OCI-LY3 (cell line): ENCODE measurements around the gene CAMTA1.

Experiments
- H2AFZ ChIP-seq: fragments of 200-600, 300-600 bp; shearing (Covaris generic); 2 replicates; pipeline ENCODE4 v1.6.0; 2014; ENCODE audit warnings: antibody characterized with exemption, low read depth, low read length
- H3K27ac ChIP-seq: fragments of 200-600, 300-600 bp; sonication (generic); 2 replicates; pipeline ENCODE4 v1.5.1; 2014; ENCODE audit warnings: mild to moderate bottlenecking, low read length, moderate library complexity, mixed read lengths
- H3K27me3 ChIP-seq: fragments of 200-600, 300-600 bp; sonication (generic); 2 replicates; pipeline ENCODE4 v1.6.1; 2014; ENCODE audit warnings: low read depth, low read length, mixed read lengths
- H3K36me3 ChIP-seq: fragments of 200-600, 300-600 bp; sonication (generic); replicated peaks from 2 replicates; pipeline ENCODE3; 2014; ENCODE audit warnings: low read depth, low read length, mixed read lengths
- H3K4me1 ChIP-seq: fragments of 300-600, 200-600 bp; sonication (generic); 2 replicates; pipeline ENCODE4 v1.6.1; 2014; ENCODE audit warnings: low read length, mixed read lengths
- H3K4me2 ChIP-seq: fragments of 200-600, 300-600 bp; sonication (generic); 2 replicates; pipeline ENCODE4 v1.6.1; 2014; ENCODE audit warnings: low read length, mixed read lengths
- H3K4me3 ChIP-seq: fragments of 300-600, 200-600 bp; sonication (generic); 2 replicates; pipeline ENCODE4 v1.5.1; 2014; ENCODE audit warnings: antibody characterized with exemption, mild to moderate bottlenecking, low read length, moderate library complexity
- H3K79me2 ChIP-seq: fragments of 300-600, 200-600 bp; shearing (Covaris generic); 2 replicates; pipeline ENCODE4 v1.6.1; 2014; ENCODE audit warnings: mild to moderate bottlenecking, low read length, mixed read lengths
- H3K9ac ChIP-seq: fragments of 300-600, 200-600 bp; shearing (Covaris generic); 2 replicates; pipeline ENCODE4 v1.6.0; 2014; ENCODE audit warnings: mild to moderate bottlenecking, low read length, moderate library complexity
- H3K9me3 ChIP-seq: fragments of 200-600, 300-600 bp; shearing (Covaris generic); 2 replicates; pipeline ENCODE4 v1.6.1; 2014; ENCODE audit warnings: low read length, mixed read lengths; ENCODE audit not compliant: insufficient read depth
- H4K20me1 ChIP-seq: fragments of 200-600, 300-600 bp; sonication (generic); 2 replicates; pipeline ENCODE4 v1.6.1; 2016; ENCODE audit warnings: low read length, mixed read lengths; ENCODE audit not compliant: insufficient read depth
- CTCF ChIP-seq: fragments of 200-600, 300-600 bp; sonication (generic); IDR thresholded peaks from 2 replicates; pipeline ENCODE4 v1.5.1; 2014; ENCODE audit warnings: antibody characterized with exemption, low read length, low read depth
- EZH2phosphoT487 ChIP-seq: fragments of 200-600 bp; shearing (Covaris generic); IDR thresholded peaks from 2 replicates; pipeline ENCODE4 v1.6.1; 2018; ENCODE audit warnings: antibody characterized with exemption, mixed run types, low read depth

The CAMTA1 gene

GRCh38 chr1:7011826-7012225 lies 226.6 kb downstream of the CAMTA1 start:
- TF ChIP-seq CTCF (no peak), EZH2phosphoT487 (no peak)
- H3K36me3 ChIP-seq, result no peaks in the 10 kb centered on the region
- no peak overlapping the region for H2AFZ ChIP-seq
- no peaks in the 10 kb centered on the region for H3K79me2 ChIP-seq
- H3K4me1 ChIP-seq, result no peaks in the 10 kb centered on the region
- H3K4me3 ChIP-seq, result no peak overlapping the region
- no peaks in the 10 kb centered on the region for H3K27me3 ChIP-seq
- no peak overlapping the region for H3K4me2 ChIP-seq
- no peak overlapping the region for H3K27ac ChIP-seq
- no peaks in the 10 kb centered on the region for H4K20me1 ChIP-seq
- H3K9ac ChIP-seq, result no peak overlapping the region
- no peaks in the 10 kb centered on the region for H3K9me3 ChIP-seq

- Histone ChIP-seq H3K4me3 (no peak overlapping the region), H3K27me3 (no peaks in the 10 kb centered on the region), H3K9me3 (no peaks in the 10 kb centered on the region), H3K4me1 (no peaks in the 10 kb centered on the region), H3K27ac (no peak overlapping the region), H3K4me2 (no peak overlapping the region), H3K9ac (no peak overlapping the region), H3K36me3 (no peaks in the 10 kb centered on the region), H3K79me2 (no peaks in the 10 kb centered on the region), H4K20me1 (no peaks in the 10 kb centered on the region), H2AFZ (no peak overlapping the region)
- no peak for TF ChIP-seq CTCF
- no peak for TF ChIP-seq EZH2phosphoT487
Measured at GRCh38 chr1:7012461-7012924, 227.2 kb downstream of the CAMTA1 start.

GRCh38 chr1:7013833-7014639 lies 228.8 kb downstream of the CAMTA1 start:
- H3K4me3 ChIP-seq, result no peak overlapping the region

GRCh38 chr1:7014640-7014930 lies 229.3 kb downstream of the CAMTA1 start:
- peaks cover 3% of the 10 kb centered on the region; the same call in 1 of the 2 replicates for H3K27me3 ChIP-seq
- no peaks in the 10 kb centered on the region for H3K9me3 ChIP-seq
- H4K20me1 ChIP-seq, result no peaks in the 10 kb centered on the region
- H3K4me1 ChIP-seq, result no peaks in the 10 kb centered on the region
- H3K4me3 ChIP-seq, result no peak overlapping the region
- H3K9ac ChIP-seq, result no peak overlapping the region
- H2AFZ ChIP-seq, result no peak overlapping the region
- H3K4me2 ChIP-seq, result no peak overlapping the region
- H3K36me3 ChIP-seq, result no peaks in the 10 kb centered on the region
- TF ChIP-seq EZH2phosphoT487 (no peak), CTCF (no peak)
- no peaks in the 10 kb centered on the region for H3K79me2 ChIP-seq
- no peak overlapping the region for H3K27ac ChIP-seq

More at GRCh38 chr1:7013833-7014639, 228.8 kb downstream of the CAMTA1 start:
- Histone ChIP-seq H3K4me1 (no peaks in the 10 kb centered on the region), H3K79me2 (no peaks in the 10 kb centered on the region), H3K27me3 (no peaks in the 10 kb centered on the region), H3K36me3 (no peaks in the 10 kb centered on the region), H3K4me2 (no peak overlapping the region), H4K20me1 (no peaks in the 10 kb centered on the region), H3K9ac (no peak overlapping the region), H2AFZ (no peak overlapping the region), H3K27ac (no peak overlapping the region), H3K9me3 (no peaks in the 10 kb centered on the region)
- TF ChIP-seq EZH2phosphoT487 (no peak), CTCF (no peak)
